GM21447 (cell line): Measurements from ENCODE around the gene ATG7.

Source experiments
- ATAC-seq: cut with Tn5 transposase; IDR thresholded peaks from one replicate; pipeline ENCODE4 v1.9.1; 2021; ENCODE audit not compliant: unreplicated experiment

Gene ATG7

GRCh38 chr3:11530153-11530721 is 258.0 kb downstream of the ATG7 start:
- ATAC-seq, result no peak

- ATAC-seq, result no peak
These were observed 260.8 kb downstream of the ATG7 start for GRCh38 chr3:11532931-11533391.

DNA sequence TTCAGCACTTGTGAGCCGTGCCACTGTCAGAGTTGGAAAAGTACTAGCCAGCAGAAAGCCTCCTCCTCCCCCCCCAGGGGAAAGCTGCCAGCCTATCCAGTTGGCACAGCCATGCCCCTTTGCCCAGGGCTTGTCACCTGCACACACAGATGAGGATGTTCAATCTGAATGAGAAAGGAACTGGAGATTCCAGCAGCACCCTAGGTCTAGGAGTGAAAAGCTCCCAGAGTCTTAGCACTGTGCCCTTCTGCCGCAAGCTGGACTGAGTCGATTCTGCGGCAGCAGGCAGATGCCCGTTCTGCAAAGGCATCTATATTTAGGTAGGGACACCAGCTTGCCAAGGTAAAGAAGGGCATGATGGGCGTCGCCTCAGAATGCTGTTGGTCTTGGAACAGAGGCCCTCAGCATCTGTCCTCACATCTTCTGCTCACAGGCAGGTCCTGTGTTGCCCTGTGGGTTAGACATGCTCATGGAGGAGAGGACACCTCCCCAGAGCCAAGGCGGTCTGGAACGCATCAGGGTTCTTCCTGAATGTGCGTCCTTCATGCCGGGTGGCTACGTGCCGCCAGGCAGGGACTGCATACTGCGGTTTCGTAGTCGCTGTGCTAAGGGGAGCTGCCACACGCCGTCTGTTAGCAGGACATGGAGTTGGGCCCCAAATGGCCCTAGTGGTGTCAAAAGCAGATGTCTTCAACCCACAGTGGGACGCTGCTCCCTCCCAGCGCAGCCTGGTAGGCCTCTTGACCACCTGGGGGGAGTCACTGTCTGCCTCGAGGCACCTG is 262.0 kb downstream of the ATG7 start:
- no peak for ATAC-seq

- no peak for ATAC-seq
These were observed 262.6 kb downstream of the ATG7 start for GRCh38 chr3:11534793-11535101.

DNA sequence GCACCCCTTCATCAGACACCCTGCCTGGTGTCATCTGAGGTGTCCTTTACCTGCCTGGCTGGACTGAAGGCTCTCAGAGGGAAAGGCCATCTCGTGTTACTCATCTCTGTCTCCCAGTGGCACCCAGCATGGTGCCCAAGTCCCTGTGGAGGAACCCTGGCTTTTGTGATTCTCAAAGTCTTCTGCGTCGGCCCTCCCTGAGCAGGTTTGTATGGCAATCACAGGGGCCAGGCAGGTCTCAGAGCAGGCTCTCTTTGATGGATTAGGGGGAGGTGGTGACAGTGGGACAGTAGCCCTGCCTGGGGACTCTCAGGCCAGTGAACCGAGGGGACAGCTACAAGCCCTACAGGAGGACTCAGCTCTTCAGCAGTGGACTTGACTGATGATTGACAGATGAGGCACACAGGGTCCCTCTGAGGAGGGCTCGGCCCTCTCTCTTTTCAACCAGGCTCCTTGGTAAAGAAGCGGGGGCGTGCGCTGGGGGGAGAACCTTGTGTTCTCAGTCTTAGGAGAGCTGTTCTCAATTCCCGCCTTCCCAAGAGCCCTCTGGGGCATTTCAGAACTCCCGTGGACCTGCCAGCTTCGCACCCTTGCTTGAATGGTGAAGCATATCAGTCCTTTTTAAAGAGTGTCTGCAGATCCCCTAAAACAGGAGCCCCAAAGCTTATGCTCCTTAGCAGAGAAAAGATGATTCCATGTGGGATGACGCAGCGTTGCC is 263.2 kb downstream of the ATG7 start:
- ATAC-seq, result no peak

DNA sequence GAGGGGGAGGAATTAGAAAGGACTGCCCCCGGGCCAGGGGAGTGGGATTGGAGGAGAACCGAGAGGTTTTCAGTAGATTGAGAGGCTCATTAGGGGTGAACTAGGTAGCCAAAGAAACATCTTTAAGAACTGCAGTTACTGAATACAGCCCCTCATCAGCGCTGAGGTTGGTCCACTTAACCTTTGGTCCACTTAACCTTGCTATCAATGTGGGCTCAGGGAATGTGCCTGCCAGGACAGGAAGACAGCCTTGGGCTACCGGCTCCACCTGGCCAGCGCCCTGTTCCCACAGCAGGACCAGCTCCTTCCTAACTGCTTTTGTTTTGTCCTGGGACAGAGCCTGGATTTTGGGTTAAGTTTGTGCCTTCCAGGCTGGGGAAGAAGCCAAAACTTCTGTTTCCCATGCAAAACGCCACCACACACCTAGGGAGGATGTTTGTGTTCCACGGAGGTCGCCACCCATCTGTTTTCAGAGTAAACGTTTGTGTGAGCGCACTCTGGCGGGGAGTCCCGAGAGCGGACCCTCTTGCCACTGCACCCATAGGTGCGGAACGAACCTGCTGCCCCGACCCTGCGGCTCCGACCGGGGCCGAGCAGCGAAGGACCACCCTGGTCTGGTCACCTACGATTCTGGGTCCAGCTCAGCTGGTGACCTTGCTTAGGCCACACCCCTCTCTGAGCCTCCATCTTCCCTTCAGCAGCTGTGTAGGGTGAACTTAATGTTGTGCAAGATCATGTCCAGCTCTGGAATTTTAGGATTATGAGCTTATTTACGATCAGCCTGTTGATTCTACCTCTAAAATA is 264.1 kb downstream of the ATG7 start:
- no peak for ATAC-seq

DNA sequence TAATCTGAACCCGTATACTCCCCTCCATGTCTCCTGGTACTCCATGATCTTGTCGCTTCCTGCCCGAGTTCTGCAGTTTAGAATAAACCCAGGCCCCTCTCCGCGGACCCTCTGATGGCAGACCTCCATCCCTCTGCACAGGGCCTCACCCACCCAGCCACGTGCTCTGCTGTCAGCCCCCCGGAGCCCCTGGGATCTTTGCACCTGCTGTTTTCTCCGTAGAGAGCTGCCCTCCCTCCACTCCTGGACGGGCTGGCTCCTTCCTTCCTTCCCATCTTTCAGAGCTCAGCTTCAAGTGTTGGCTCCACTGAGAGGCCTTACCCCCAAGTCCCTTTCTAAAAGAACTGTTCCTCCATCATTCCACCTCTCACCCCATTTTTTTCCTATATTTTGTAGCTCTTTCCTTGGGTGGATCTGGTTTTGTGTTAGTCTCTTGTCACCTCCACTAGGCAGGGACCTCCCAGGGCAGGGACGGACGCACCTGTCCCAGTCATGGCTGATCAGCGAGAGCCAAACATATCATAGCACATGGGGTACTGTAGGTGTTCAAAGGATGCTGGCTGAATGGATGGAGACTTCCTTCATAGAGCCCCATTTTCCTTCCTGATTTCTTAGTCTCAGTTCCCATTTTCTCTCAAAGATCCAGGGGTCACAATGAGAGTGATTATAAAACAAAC is 264.9 kb downstream of the ATG7 start:
- no peak for ATAC-seq

DNA sequence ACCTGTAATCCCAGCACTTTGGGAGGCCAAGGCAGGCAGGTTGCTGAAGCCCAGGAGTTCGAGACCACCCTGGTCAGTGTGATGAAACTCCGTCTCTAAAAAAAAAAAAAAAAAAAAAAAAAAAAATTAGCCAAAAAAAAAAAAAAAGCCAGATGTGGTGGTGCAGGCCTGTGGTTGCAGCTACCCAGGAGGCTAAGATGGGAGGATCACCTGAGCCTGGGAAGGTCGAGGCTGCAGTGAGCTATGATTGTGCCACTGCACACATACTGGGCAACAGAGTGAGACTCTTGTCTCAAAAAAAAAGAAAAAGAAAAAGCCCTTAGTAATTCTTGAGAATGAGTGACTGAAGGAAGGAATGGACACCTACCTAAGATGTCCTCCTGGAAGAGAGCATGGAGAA is 266.4 kb downstream of the ATG7 start:
- no peak for ATAC-seq

- no peak for ATAC-seq
These were observed 267.0 kb downstream of the ATG7 start for GRCh38 chr3:11539218-11539617.

DNA sequence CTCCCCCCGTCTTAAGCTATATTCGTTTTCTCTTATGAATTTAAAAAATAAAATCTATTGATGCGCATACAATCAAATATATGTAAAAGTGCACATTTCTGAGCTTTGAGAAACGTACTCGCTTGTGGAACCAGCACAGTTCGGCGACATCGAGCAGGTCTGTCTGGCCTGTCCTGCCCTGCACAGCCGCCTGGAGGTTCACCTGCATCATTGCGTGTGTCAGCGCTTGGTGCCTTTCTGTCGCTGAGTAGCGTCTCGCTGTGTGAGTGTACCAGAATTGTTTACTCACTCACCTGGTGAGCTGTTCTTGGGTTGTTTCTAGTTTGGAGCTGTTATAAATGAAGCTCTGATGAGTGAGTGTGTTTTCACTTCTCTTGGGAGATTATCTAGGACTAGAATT is 267.5 kb downstream of the ATG7 start:
- no peak for ATAC-seq

GRCh38 chr3:11541321-11542303 is 269.4 kb downstream of the ATG7 start:
- no peak for ATAC-seq

DNA sequence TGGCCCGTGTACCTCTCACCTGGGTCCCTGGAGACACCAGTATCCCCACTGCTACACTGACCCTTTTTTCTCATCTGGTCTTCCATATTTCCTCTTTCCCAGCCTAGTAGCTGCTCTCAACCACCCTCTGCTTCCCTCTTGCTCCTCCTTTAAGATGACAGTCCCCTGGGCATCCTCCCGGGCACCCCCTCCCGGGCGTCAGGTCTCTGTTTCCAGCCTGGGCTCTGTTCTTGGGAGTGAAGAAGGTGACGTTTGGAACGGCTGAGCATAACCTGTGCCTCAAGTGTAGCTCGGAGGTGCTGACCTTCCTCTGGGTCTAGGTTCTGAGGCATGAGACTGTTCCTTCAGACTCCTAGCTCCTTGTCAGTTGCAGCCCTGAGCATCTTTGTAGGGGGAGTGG is 270.4 kb downstream of the ATG7 start:
- ATAC-seq, result no peak

DNA sequence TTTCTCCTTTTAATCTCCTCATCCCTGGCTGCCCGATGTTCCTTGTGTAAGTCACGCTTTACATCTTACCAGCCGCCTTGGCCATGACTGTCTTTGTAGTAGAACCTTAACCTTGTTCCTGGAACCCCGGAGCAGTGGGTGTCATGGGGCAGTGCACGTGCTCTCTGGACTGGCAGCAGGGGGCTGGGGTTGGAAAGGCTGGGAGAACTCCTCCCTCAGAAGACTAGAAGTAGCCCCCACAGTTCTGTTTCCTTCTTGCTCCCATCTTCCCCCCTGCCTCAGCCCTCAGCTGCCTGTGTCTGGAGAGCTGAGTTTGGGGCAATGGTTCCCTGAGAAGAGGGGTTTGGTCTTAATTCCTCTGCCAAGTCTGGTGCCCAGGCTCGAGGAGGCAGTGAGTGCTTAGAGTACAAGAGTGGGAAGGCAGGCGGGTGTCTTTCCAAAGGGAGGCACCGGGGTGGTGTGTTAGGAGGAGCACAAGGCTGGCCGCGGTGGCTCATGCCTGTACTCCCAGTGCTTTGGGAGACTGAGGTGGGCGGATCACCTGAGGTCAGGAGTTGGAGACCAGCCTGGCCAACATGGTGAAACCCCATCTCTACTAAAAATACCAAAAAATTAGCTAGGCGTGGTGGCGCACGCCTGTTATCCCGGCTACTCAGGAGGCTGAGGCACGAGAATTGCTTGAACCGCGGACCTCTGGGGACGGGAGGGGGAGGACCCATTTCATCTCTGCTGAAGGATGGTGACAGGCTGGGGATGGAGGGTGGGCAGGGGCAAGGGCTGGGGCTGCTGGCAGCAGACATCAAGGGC is 271.1 kb downstream of the ATG7 start:
- ATAC-seq, result no peak

DNA sequence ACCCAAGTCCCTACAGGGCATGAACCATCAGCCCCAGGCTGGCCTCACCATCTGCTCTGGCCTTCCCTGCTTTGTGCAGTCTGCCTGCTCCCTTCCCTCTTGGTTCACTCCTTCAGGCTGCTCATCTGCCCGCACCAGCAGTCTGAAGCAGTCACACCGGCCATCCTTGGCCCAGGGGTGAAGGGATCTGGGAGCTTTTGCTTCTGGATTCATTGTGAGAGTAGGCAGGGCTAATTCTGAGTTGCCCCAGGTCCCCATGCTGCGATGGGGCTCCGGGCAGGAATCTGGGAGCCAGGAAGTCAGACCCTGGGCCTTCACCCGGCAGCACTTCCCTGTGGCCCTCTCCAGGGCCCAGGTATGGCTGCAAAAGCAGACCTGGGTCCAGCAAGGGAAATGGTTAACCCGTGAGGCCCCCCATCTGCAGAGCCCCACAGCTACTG is 271.8 kb downstream of the ATG7 start:
- no peak for ATAC-seq

DNA sequence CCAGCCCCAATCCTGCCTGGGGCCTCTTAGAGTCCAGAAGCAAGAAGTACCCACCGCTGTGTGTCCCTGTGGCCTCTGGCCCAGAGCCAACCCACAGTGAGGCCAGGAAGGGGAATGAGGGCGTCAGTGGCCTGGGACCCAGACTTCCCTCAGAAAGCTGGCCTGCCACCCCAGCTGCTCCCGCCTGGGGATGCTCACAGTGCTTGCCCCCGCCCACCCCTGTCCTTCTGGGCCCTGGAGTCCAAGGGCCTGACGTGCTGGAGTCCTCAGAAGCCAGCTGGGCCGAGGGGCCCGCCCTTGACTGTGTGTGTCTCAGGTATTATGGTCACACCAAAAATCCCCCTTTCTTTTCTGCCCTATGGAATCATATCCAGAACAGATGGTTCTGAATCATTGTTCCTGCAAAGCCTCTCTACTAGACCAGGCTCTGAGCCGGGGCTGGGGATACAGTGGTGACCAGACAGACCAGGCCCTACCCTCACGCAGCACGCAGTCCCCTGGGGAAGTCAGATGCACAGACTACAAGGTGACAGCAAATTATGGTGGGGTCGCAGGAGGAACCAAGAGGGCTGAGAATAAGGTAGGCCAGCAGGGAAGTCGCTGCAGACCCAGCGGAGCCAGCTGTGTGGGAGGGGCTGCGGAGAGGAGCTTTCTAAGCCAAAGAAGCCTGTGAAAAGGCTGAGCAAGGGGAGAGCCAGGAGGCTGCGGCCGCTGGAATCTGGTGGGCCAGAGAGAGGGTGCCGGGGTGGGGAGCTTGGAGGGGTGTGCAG is 272.4 kb downstream of the ATG7 start:
- no peak for ATAC-seq

- ATAC-seq, result no peak
These were observed 273.1 kb downstream of the ATG7 start for GRCh38 chr3:11545186-11545851.

- ATAC-seq, result no peak
These were observed 274.6 kb downstream of the ATG7 start for GRCh38 chr3:11546657-11547302.
